Coronary artery (tissue), 2 donors: ENCODE data around the gene SF3B2.
A peak's percentile ranks its signal among the peaks of the same experiment; 100 is the strongest.

Experiments used
- DNase-seq: peaks from one replicate; pipeline ENCODE4 v3.0.0-alpha.2; 2017; ENCODE audit warnings: low spot score
- H3K27ac ChIP-seq, 2 donors: fragments of 200-600 bp; sonication (generic); one replicate each; pipeline ENCODE4 v1.5.1; 2016 to 2019
- H3K4me3 ChIP-seq: fragments of 200-600 bp; sonication (generic); 2 replicates; pipeline ENCODE4 v1.5.1; 2016; ENCODE audit warnings: mild to moderate bottlenecking, moderate library complexity
- TF ChIP-seq, protein P1 (sequence below): fragments of 200-600 bp; sonication (generic); IDR thresholded peaks from one replicate; pipeline ENCODE4 v1.5.1; 2019; ENCODE audit warnings: antibody characterized with exemption

SF3B2 gene

GRCh38 chr11:66069715-66070603 is 17.8 kb downstream of the SF3B2 start, which contains the start of gene PACS1:
Gene PACS1, plus strand, starts transcription at chr11:66070272. Its CDS starts 215 bp downstream, at chr11:66070487.
- Histone ChIP-seq H3K4me3 (peak within 1 kb of the TSS; percentile 94), H3K27ac (peak within 1 kb of the TSS; percentile 91 to 97)
- DNase-seq: peak; percentile 86
- TF ChIP-seq, protein P1, sequence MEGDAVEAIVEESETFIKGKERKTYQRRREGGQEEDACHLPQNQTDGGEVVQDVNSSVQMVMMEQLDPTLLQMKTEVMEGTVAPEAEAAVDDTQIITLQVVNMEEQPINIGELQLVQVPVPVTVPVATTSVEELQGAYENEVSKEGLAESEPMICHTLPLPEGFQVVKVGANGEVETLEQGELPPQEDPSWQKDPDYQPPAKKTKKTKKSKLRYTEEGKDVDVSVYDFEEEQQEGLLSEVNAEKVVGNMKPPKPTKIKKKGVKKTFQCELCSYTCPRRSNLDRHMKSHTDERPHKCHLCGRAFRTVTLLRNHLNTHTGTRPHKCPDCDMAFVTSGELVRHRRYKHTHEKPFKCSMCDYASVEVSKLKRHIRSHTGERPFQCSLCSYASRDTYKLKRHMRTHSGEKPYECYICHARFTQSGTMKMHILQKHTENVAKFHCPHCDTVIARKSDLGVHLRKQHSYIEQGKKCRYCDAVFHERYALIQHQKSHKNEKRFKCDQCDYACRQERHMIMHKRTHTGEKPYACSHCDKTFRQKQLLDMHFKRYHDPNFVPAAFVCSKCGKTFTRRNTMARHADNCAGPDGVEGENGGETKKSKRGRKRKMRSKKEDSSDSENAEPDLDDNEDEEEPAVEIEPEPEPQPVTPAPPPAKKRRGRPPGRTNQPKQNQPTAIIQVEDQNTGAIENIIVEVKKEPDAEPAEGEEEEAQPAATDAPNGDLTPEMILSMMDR: no peak

DNA sequence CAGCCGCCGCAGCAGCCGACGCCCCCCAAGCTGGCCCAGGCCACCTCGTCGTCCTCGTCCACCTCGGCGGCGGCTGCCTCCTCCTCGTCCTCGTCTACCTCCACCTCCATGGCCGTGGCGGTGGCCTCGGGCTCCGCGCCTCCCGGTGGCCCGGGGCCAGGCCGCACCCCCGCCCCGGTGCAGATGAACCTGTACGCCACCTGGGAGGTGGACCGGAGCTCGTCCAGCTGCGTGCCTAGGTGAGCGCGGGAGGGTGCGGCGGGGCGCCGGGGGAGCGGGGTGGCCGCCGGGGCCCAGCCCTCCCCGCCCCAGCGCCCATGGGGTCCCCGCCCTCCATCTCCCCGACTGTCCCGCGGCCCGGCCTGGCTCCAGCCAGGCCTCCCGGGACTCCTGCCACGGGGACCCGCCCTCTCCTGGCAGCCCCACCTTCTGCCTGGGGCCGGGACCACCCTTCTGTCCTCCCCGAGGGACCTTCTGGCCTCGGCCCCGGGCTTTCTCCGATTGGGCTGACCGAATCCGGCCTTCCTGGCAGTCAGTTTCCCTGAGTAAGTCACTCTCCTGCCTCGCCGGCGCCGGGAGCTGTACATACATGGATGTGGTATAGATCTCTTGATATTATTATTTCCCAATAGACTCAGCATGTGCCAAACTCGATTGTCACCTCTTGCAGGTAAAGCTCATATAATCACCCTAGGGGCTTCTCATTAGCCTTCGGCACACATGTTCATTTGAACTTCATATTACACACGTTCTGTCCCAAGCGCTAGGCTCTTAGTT is 18.6 kb downstream of the SF3B2 start:
- Histone ChIP-seq H3K4me3 (peak overlapping the region; percentile 94), H3K27ac (peak overlapping the region; percentile 91 to 97)
- TF ChIP-seq, protein P1: no peak
- DNase-seq: peak; percentile 85

DNA sequence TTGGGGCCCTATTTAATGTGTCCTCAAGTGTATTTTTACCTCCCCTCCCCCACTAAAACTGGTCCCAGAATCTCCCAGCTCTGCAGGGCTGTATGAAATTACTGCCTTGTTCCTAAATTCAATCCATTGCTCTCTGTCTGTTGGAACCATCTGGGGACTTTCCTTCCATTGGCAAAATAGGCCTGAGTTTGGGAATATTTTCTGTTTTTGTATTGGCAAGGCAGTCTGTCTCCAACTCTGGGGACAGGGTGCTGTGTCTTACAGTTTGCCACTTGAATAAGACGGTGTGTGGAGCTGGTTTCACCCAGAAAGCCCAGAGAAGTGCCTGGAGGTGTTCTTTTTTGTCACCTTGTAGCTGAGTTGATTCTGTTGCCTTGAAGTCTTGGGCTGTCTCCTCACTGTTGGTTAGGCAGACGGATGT is 19.2 kb downstream of the SF3B2 start:
- Histone ChIP-seq H3K27ac (peak overlapping the region; percentile 91 to 97), H3K4me3 (peak overlapping the region; percentile 94)
- TF ChIP-seq, protein P1: no peak
- DNase-seq: no peak

DNA sequence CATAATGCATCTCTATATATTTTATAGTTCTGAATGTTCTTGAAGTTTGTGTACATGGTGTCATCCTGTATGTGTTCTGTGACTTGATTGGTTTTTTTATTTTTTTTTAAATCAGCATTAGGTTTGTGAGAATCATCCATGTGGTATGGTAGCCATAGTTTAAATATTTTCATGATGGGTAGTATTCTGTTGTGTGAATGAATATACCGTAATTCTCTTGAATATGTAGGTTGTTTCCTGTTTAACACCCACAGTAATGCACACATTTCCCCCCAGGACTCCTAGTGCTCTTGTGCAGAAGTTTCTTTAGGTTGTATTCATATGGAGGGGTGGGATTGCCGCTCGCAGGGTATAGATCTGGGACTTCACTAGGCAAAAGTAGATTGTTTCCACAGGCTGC is 19.9 kb downstream of the SF3B2 start:
- TF ChIP-seq, protein P1: no peak
- H3K4me3 ChIP-seq: peak overlapping the region; percentile 94
- peak overlapping the region in 1 of 2 donors; percentile 91 for H3K27ac ChIP-seq
- no peak for DNase-seq

DNA sequence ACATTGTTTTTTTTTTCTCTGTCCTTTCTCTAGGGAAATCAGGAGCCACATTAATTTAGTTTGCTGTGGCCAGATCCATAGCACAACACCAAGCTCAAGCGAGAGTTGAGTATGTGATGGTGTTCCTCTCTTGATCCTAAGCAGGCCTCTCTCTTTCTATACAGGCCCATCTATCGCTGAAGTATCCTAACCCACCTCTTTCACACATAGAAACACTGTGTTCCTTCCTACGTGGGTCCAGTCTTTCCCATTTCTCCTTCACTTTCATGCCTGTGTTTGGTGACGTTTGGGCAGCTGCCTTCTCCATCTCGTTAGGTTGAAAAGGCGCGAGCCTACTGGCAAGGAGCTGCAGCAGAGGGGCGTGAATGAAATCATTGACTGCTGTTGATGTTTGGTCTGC is 20.4 kb downstream of the SF3B2 start:
- TF ChIP-seq, protein P1: no peak
- Histone ChIP-seq H3K4me3 (no peak overlapping the region), H3K27ac (no peak overlapping the region)
- no peak for DNase-seq

DNA sequence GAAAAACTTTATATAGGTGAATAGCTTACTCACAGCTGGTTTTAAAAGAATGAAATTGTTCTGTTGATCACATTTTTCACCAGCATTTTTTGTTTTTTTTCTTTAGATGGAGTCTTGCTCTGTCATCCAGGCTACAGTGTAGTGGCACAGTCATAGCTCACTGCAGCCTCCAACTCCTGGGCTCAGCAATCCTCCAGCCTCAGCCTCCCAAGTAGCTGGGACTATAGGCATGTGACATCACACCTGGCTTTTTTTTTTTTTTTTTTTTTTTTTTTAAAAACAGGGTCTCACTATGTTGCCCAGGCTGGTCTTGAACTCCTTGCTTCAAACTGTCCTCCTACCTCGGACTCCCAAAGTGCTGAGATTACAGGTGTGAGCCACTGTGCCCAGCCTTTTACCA is 21.5 kb downstream of the SF3B2 start:
- DNase-seq: no peak
- TF ChIP-seq, protein P1: no peak

More for the DNA sequence above, 21.5 kb downstream of the SF3B2 start:
- Histone ChIP-seq H3K27ac (no peak overlapping the region), H3K4me3 (no peak overlapping the region)
